GM19455 (cell line): ENCODE results near the gene TNS1.

ENCODE experiments used
- ATAC-seq: cut with Tn5 transposase; IDR thresholded peaks from one replicate; pipeline ENCODE4 v1.9.1; 2021; ENCODE audit not compliant: unreplicated experiment

The TNS1 gene

GRCh38 chr2:217944366-217944765, 58.4 kb downstream of the TNS1 start:
- ATAC-seq, result no peak

GRCh38 chr2:217943446-217944321, 59.1 kb downstream of the TNS1 start:
- ATAC-seq, result no peak

DNA sequence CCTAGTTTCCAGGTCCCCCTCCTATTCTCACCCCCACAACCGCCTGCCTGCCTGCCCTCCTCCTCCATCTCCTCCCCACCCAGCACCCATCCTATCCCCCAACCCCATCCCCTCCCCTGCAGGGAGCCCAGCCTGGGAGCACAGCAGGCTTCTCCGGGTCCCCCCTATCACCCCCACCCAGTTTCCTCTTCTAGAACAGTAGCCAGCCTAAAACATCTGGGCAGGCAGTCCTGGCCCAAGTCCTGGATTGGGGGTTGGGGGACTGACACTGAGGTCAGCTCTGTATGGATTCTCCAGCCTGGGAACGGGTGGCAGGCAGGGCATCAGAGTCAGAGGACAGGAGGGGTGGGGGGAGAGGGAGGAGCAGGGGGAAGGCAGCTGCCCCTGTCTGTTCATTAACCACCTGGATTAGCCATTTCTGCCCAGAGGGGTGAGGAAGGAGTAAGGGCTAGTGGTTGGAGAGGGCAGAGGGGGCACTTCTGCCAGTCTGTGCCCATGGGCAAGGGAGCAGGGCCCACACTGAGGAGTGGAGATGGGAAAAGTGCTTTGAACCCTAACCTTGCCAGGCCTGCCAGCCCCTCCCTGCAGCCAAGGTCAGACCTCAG, 60.0 kb downstream of the TNS1 start:
- no peak for ATAC-seq

GRCh38 chr2:217941886-217942728, 60.7 kb downstream of the TNS1 start:
- no peak for ATAC-seq

GRCh38 chr2:217941339-217941738, 61.5 kb downstream of the TNS1 start:
- ATAC-seq, result no peak

DNA sequence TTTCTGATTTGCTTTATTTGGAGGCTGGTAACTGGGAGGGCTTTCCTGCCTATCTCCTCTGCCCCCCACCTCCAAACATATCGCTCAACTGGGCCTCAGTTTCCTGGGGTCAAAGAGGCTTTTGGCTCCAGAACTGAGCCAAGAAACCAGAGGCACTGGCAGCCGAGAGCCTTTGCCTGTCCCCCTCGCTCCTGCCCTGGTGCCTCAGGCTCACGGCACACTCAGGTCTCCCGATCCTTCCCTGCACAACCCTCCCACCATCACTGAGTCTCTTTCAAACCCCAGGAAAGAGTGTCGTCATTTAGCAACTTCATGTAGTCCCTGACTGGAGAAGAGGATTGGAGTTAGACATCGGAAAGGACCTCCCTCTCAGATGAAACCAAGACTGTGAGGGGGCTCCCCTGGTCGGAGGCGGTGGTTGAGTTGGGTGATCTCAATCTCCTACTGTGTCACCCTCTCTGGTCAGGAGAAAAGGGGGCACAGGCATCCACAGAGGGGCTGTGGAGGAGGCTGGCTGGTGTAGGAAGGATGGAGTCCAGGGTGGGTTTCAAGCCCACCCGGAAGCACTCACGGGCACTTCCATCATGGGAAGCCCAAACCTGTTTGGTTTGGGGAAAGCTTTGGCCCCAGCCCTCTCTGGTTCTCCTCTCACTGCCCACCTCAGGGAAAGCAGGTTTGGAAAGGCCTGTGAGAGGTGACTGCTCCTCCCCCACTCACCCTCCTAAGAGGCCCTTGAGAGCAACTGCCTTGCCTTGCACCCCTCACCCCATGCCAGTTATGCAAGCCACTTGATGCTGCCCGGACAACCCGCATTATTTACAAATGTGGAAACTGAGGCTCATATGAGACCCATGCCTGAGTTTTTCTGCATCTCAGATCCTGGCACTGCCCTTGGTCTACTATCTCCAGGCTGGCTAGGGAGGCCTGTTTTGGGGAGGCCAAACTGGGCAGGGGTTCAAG, 62.3 kb downstream of the TNS1 start:
- no peak for ATAC-seq

GRCh38 chr2:217939629-217940245, 63.1 kb downstream of the TNS1 start:
- no peak for ATAC-seq

DNA sequence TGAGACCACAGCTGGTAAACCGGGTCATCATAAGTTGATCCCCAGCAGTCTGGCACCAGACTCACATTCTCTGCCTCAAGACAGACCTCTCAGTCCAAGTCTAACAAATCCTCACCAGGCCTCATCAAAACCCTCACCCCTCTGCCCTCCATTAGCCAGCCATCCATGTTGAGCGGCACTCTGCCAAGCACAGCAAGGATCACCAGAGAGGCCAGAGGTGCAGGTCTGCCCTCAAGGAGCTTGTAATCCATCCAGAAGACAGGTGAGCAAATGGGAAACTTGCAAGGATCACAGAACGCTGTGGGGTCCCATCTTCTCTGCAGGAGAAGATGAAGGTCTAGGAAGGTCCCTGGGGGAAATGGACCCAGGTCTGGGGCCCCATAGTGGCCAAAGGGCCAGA, 63.6 kb downstream of the TNS1 start:
- ATAC-seq, result no peak

DNA sequence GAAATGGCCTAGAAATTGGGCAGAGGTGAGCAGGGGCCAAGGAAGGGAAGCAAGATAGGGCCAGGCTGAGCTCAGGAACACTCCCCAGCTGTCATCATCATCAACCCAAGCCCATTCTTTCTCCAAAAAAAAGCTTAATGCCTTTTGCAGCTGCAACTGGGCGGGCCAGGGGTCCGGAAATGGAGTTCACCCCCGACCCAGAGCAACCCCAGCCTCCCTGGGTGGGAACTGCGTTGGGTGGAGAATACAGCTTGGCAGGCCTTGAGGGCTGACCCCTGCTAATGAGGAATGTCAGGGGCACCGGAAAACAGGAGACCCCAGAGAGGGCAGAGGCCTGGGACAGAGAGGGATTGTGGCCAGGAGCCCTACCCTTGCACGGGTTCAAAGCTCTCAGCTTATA, 64.8 kb downstream of the TNS1 start:
- no peak for ATAC-seq

DNA sequence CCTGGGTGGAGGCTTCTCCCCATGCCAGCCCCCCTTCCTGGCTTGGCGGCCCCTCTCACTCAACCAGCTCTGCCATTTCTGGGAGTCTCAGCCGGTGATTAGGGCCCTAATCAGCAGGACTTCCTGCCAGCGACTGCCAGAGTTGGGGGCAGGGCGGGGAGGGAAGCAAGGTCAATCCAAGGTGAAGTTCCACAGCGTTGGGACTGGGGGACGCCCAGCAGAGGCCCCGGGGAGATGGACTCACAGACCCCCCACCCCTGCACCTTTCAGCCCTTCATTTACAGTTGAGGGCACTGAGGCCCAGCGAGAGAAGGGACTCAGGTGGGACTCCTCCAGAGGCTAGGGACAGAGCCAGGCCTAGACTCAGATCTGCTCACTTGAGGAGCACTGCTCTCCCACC, 65.3 kb downstream of the TNS1 start:
- no peak for ATAC-seq

- ATAC-seq, result no peak
Measured at GRCh38 chr2:217936952-217937351, 65.8 kb downstream of the TNS1 start.

DNA sequence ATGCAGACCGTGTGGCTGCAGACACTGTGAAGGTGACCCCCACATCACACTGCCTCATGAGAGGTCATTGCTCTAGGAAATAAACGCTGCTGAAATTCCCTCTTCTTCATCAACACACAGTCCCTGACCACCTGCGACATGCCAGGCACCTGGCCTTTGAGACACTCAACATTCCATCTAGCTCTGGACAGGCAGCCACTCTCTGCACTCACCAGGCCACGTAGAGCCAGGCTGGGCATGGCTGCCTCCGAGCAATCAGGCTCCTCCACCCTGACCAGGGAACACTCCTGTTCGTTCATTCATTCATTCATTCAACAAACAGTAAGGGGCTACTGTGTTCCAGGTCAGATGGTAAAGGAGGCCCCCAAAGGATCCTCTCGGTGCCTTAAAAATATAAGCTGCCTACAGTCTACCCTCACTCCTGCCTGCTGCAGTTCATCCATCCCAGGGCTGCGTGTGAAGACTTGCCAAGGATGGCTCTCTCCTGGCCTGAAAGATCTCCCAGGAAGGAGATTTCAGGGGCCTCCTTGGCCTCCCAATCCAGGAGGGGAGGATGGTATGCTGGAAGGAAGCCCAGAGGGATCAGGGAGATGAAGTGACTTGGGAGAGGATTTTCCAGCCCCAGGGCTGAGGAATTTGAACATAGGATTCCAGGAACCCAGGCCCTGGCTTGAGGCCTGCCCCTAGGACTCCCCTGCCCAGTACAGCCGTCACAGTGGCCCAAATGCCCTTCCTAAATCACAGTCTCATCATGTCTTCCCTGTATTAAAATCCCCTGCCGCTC, 66.7 kb downstream of the TNS1 start:
- ATAC-seq, result no peak

- ATAC-seq, result no peak
Measured at GRCh38 chr2:217935235-217935879, 67.4 kb downstream of the TNS1 start.

- ATAC-seq, result no peak
Measured at GRCh38 chr2:217934321-217935131, 68.3 kb downstream of the TNS1 start.

- no peak for ATAC-seq
Measured at GRCh38 chr2:217933617-217933993, 69.2 kb downstream of the TNS1 start.

DNA sequence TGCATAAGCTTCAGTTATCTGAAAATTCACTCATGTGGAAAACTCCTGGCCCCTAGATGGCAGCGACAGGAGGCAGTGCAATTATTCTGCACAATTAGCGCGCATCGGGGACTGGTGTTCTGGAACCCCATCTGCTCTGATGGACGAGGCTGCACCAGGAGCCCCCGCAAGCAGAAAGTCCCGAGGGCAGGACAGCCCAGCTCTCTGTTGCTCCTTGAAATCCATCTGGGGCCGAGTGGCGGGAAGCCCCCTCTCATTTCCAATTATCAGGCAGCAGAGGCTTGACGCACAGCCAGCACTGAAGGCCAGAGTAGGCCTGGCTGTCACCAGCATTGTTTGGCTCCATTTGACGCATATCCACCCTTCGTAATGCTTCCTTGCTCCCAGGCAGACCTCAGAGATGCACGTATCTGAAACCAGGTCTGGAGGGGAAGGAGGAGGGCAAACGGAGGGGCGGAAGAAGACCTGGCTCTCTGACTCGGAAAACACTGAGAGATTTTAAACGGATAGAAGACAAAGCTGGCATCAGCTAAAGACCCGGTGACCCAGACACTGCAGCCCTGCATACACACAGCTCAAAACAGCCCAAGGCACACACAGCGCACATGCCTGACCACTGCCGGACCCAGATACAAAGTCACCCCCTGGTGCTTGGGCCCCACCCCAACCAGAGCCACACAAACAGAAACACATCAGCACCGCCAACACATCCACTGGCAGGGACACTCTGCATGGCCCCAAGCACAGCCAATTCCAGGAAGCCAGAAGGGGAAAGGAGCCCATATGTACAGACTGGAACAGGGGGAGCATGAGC, 69.8 kb downstream of the TNS1 start:
- ATAC-seq, result no peak

- ATAC-seq, result no peak
Measured at GRCh38 chr2:217931846-217932560, 70.8 kb downstream of the TNS1 start.
